HG02870 (cell line): ENCODE measurements around the gene HOOK2.

Experiments
- ATAC-seq: cut with Tn5 transposase; IDR thresholded peaks from one replicate; pipeline ENCODE4 v1.9.1; 2021; ENCODE audit warnings: mild to moderate bottlenecking, moderate library complexity; ENCODE audit not compliant: unreplicated experiment

The HOOK2 gene

GRCh38 chr19:12794196-12794941, 19.0 kb upstream of the HOOK2 start:
- ATAC-seq = no peak

GRCh38 chr19:12793290-12794195, 18.2 kb upstream of the HOOK2 start:
- peak; percentile 28 for ATAC-seq

GRCh38 chr19:12792853-12793289, 17.5 kb upstream of the HOOK2 start:
- ATAC-seq = no peak

GRCh38 chr19:12792051-12792852, 16.9 kb upstream of the HOOK2 start:
- ATAC-seq = no peak

- peak; percentile 22 for ATAC-seq
These were observed 16.1 kb upstream of the HOOK2 start, which contains the start of gene JUNB for GRCh38 chr19:12791345-12792050. Gene JUNB, plus strand, starts transcription at chr19:12791486. Its CDS starts 286 bp downstream, at chr19:12791772.

GRCh38 chr19:12790628-12791344, 15.4 kb upstream of the HOOK2 start:
- ATAC-seq = no peak

GRCh38 chr19:12789904-12790619, 14.7 kb upstream of the HOOK2 start:
- peak; percentile 40 for ATAC-seq

GRCh38 chr19:12789098-12789903, 13.9 kb upstream of the HOOK2 start:
- ATAC-seq = no peak

GRCh38 chr19:12788682-12789097, 13.3 kb upstream of the HOOK2 start:
- no peak for ATAC-seq

GRCh38 chr19:12788042-12788681, 12.8 kb upstream of the HOOK2 start:
- no peak for ATAC-seq

GRCh38 chr19:12787458-12787857, 12.1 kb upstream of the HOOK2 start:
- ATAC-seq = no peak

- no peak for ATAC-seq
These were observed 11.6 kb upstream of the HOOK2 start for GRCh38 chr19:12786952-12787351.

GRCh38 chr19:12786141-12786870, 11.0 kb upstream of the HOOK2 start:
- no peak for ATAC-seq

- no peak for ATAC-seq
These were observed 10.2 kb upstream of the HOOK2 start for GRCh38 chr19:12785431-12786031.

GRCh38 chr19:12784871-12785430, 9.6 kb upstream of the HOOK2 start:
- ATAC-seq = no peak

- no peak for ATAC-seq
These were observed 9.1 kb upstream of the HOOK2 start for GRCh38 chr19:12784394-12784870.
